Measurements from ENCODE around the gene MS4A5. TPM values are rescaled to one million over a fixed set of nuclear protein-coding genes. Genes with fewer than 3 reads are reported as not detected.
"Not testable (repeated sequence)": the region's sequence is repeated elsewhere in the genome, so short reads cannot be mapped to it uniquely, and the experiment has no call there.

Gene MS4A5
- polyA plus RNA-seq, 1 donor: not detected

GRCh38 chr11:60428517-60428916 is 855 bp upstream of the MS4A5 start:
- H3K36me3 ChIP-seq (ENCODE audit: control insufficient read depth, insufficient read depth, low read length): no peaks in the 10 kb centered on the region
- no peak overlapping the region for H3K4me3 ChIP-seq (ENCODE audit: low read length)
- no peak overlapping the region for H3K27ac ChIP-seq (ENCODE audit: low read length)
- no peak for DNase-seq
- no peaks in the 10 kb centered on the region for H3K27me3 ChIP-seq (ENCODE audit: control insufficient read depth, insufficient read depth, low read length)
- 80% methylated on average over 1 of the region's 2 CpGs for WGBS (ENCODE audit: insufficient coverage, low lambda C conversion rate)
- H3K4me1 ChIP-seq (ENCODE audit: control insufficient read depth, insufficient read depth, low read length): no peaks in the 10 kb centered on the region
- H3K9me3 ChIP-seq (ENCODE audit: control insufficient read depth, low read depth, low read length): no peaks in the 10 kb centered on the region

GRCh38 chr11:60431251-60431650 is 1.9 kb downstream of the MS4A5 start:
- WGBS (ENCODE audit: insufficient coverage, low lambda C conversion rate): 50% methylated on average over 1 of the region's 2 CpGs

GRCh38 chr11:60433401-60433800 is 4.0 kb downstream of the MS4A5 start:
- no peak for DNase-seq
- Histone ChIP-seq H3K27ac (ENCODE audit: low read length) (no peak overlapping the region), H3K9me3 (ENCODE audit: control insufficient read depth, low read depth, low read length) (no peaks in the 10 kb centered on the region), H3K36me3 (ENCODE audit: control insufficient read depth, insufficient read depth, low read length) (no peaks in the 10 kb centered on the region), H3K4me3 (ENCODE audit: low read length) (no peak overlapping the region), H3K27me3 (ENCODE audit: control insufficient read depth, insufficient read depth, low read length) (no peaks in the 10 kb centered on the region), H3K4me1 (ENCODE audit: control insufficient read depth, insufficient read depth, low read length) (no peaks in the 10 kb centered on the region)
- WGBS (ENCODE audit: insufficient coverage, low lambda C conversion rate): no CpG with 5 or more reads among the region's 4 CpGs

More at GRCh38 chr11:60431251-60431650, 1.9 kb downstream of the MS4A5 start:
- peak; percentile 7 to 31 for DNase-seq
- no peaks in the 10 kb centered on the region for H3K4me1 ChIP-seq (ENCODE audit: control insufficient read depth, insufficient read depth, low read length)
- H3K27ac ChIP-seq (ENCODE audit: low read length): no peak overlapping the region
- no peaks in the 10 kb centered on the region for H3K27me3 ChIP-seq (ENCODE audit: control insufficient read depth, insufficient read depth, low read length)
- H3K36me3 ChIP-seq (ENCODE audit: control insufficient read depth, insufficient read depth, low read length): no peaks in the 10 kb centered on the region
- H3K9me3 ChIP-seq (ENCODE audit: control insufficient read depth, low read depth, low read length): no peaks in the 10 kb centered on the region
- H3K4me3 ChIP-seq (ENCODE audit: low read length): no peak overlapping the region

GRCh38 chr11:60447070-60447469 is 17.7 kb downstream of the MS4A5 start:
- Histone ChIP-seq H3K4me1 (ENCODE audit: control insufficient read depth, insufficient read depth, low read length) (no peaks in the 10 kb centered on the region), H3K36me3 (ENCODE audit: control insufficient read depth, insufficient read depth, low read length) (no peaks in the 10 kb centered on the region), H3K27ac (ENCODE audit: low read length) (no peak overlapping the region), H3K27me3 (ENCODE audit: control insufficient read depth, insufficient read depth, low read length) (no peaks in the 10 kb centered on the region), H3K9me3 (ENCODE audit: control insufficient read depth, low read depth, low read length) (peaks cover 6% of the 10 kb centered on the region), H3K4me3 (ENCODE audit: low read length) (no peak overlapping the region)
- DNase-seq: no peak

- Histone ChIP-seq H3K27me3 (ENCODE audit: control insufficient read depth, insufficient read depth, low read length) (no peaks in the 10 kb centered on the region), H3K4me1 (ENCODE audit: control insufficient read depth, insufficient read depth, low read length) (no peaks in the 10 kb centered on the region), H3K4me3 (ENCODE audit: low read length) (no peak overlapping the region), H3K27ac (ENCODE audit: low read length) (no peak overlapping the region), H3K9me3 (ENCODE audit: control insufficient read depth, low read depth, low read length) (peaks cover 6% of the 10 kb centered on the region), H3K36me3 (ENCODE audit: control insufficient read depth, insufficient read depth, low read length) (no peaks in the 10 kb centered on the region)
- DNase-seq: no peak
Observed at GRCh38 chr11:60447846-60448245, 18.5 kb downstream of the MS4A5 start.

GRCh38 chr11:60451185-60451584 is 21.8 kb downstream of the MS4A5 start:
- WGBS (ENCODE audit: insufficient coverage, low lambda C conversion rate): no CpG with 5 or more reads among the region's 32 CpGs
- DNase-seq; H3K36me3 ChIP-seq (ENCODE audit: control insufficient read depth, insufficient read depth, low read length); H3K4me1 ChIP-seq (ENCODE audit: control insufficient read depth, insufficient read depth, low read length); H3K4me3 ChIP-seq (ENCODE audit: low read length); H3K27ac ChIP-seq (ENCODE audit: low read length); H3K9me3 ChIP-seq (ENCODE audit: control insufficient read depth, low read depth, low read length); H3K27me3 ChIP-seq (ENCODE audit: control insufficient read depth, insufficient read depth, low read length): not testable (repeated sequence)

- H3K9me3 ChIP-seq (ENCODE audit: control insufficient read depth, low read depth, low read length): peaks cover 6% of the 10 kb centered on the region
- H3K4me1 ChIP-seq (ENCODE audit: control insufficient read depth, insufficient read depth, low read length): no peaks in the 10 kb centered on the region
- H3K27me3 ChIP-seq (ENCODE audit: control insufficient read depth, insufficient read depth, low read length): no peaks in the 10 kb centered on the region
- no peak overlapping the region for H3K4me3 ChIP-seq (ENCODE audit: low read length)
- DNase-seq: no peak
- no peak overlapping the region for H3K27ac ChIP-seq (ENCODE audit: low read length)
- H3K36me3 ChIP-seq (ENCODE audit: control insufficient read depth, insufficient read depth, low read length): no peaks in the 10 kb centered on the region
Observed at GRCh38 chr11:60454212-60454611, 24.8 kb downstream of the MS4A5 start.

GRCh38 chr11:60455531-60456042 is 26.2 kb downstream of the MS4A5 start, which contains the start of gene MS4A1:
Gene MS4A1, plus strand, starts transcription at chr11:60455847. Its CDS starts 6,528 bp downstream, at chr11:60462375.
- no peak within 1 kb of the TSS for H3K4me3 ChIP-seq (ENCODE audit: low read length)
- no CpG with 5 or more reads among the region's 4 CpGs for WGBS (ENCODE audit: insufficient coverage, low lambda C conversion rate)

GRCh38 chr11:60457576-60457975 is 28.2 kb downstream of the MS4A5 start:
- Histone ChIP-seq H3K4me1 (ENCODE audit: control insufficient read depth, insufficient read depth, low read length) (no peaks in the 10 kb centered on the region), H3K27me3 (ENCODE audit: control insufficient read depth, insufficient read depth, low read length) (no peaks in the 10 kb centered on the region), H3K9me3 (ENCODE audit: control insufficient read depth, low read depth, low read length) (no peaks in the 10 kb centered on the region), H3K4me3 (ENCODE audit: low read length) (no peak overlapping the region), H3K27ac (ENCODE audit: low read length) (no peak overlapping the region), H3K36me3 (ENCODE audit: control insufficient read depth, insufficient read depth, low read length) (no peaks in the 10 kb centered on the region)
- 83% methylated on average over 1 of the region's 3 CpGs for WGBS (ENCODE audit: insufficient coverage, low lambda C conversion rate)
- no peak for DNase-seq

More at GRCh38 chr11:60455531-60456042, 26.2 kb downstream of the MS4A5 start, which contains the start of gene MS4A1:
- no peaks in the 10 kb centered on the region for H3K4me1 ChIP-seq (ENCODE audit: control insufficient read depth, insufficient read depth, low read length)
- H3K27me3 ChIP-seq (ENCODE audit: control insufficient read depth, insufficient read depth, low read length): no peaks in the 10 kb centered on the region
- no peak for DNase-seq
- H3K36me3 ChIP-seq (ENCODE audit: control insufficient read depth, insufficient read depth, low read length): no peaks in the 10 kb centered on the region
- no peak within 1 kb of the TSS for H3K27ac ChIP-seq (ENCODE audit: low read length)
- peaks cover 5% of the 10 kb centered on the region for H3K9me3 ChIP-seq (ENCODE audit: control insufficient read depth, low read depth, low read length)

- Histone ChIP-seq H3K4me1 (ENCODE audit: control insufficient read depth, insufficient read depth, low read length) (no peaks in the 10 kb centered on the region), H3K27ac (ENCODE audit: low read length) (no peak overlapping the region), H3K4me3 (ENCODE audit: low read length) (no peak overlapping the region), H3K9me3 (ENCODE audit: control insufficient read depth, low read depth, low read length) (no peaks in the 10 kb centered on the region), H3K27me3 (ENCODE audit: control insufficient read depth, insufficient read depth, low read length) (no peaks in the 10 kb centered on the region), H3K36me3 (ENCODE audit: control insufficient read depth, insufficient read depth, low read length) (no peaks in the 10 kb centered on the region)
- no CpG with 5 or more reads among the region's 1 CpG for WGBS (ENCODE audit: insufficient coverage, low lambda C conversion rate)
- no peak for DNase-seq
Observed at GRCh38 chr11:60459345-60459744, 30.0 kb downstream of the MS4A5 start.

- no peaks in the 10 kb centered on the region for H3K27me3 ChIP-seq (ENCODE audit: control insufficient read depth, insufficient read depth, low read length)
- 83% methylated on average over 2 of the region's 2 CpGs for WGBS (ENCODE audit: insufficient coverage, low lambda C conversion rate)
- no peak overlapping the region for H3K4me3 ChIP-seq (ENCODE audit: low read length)
- H3K9me3 ChIP-seq (ENCODE audit: control insufficient read depth, low read depth, low read length): no peaks in the 10 kb centered on the region
- DNase-seq: no peak
- H3K27ac ChIP-seq (ENCODE audit: low read length): no peak overlapping the region
- H3K36me3 ChIP-seq (ENCODE audit: control insufficient read depth, insufficient read depth, low read length): no peaks in the 10 kb centered on the region
- H3K4me1 ChIP-seq (ENCODE audit: control insufficient read depth, insufficient read depth, low read length): no peaks in the 10 kb centered on the region
Observed at GRCh38 chr11:60468829-60469228, 39.5 kb downstream of the MS4A5 start.

All from large intestine (tissue), 3 donors.